Body of pancreas (tissue), 4 donors: Measurements from ENCODE around the gene ETS1.

Source experiments
- CTCF ChIP-seq, 7 experiments: fragments of 450-650 bp in 4 of 7; fragments of 200-600 bp in 3 of 7; sonication (generic) in 3 of 7; IDR thresholded peaks; one replicate each; pipeline ENCODE4 v1.5.1; 2016 to 2019; ENCODE audit warnings: antibody characterized with exemption in 7 of 7
- POLR2A ChIP-seq, 3 donors: fragments of 450-650 bp; IDR thresholded peaks; one replicate each; pipeline ENCODE4 v1.6.1; 2016; ENCODE audit warnings: antibody characterized with exemption in 3 of 3, mild to moderate bottlenecking in 2 of 3

DNA sequence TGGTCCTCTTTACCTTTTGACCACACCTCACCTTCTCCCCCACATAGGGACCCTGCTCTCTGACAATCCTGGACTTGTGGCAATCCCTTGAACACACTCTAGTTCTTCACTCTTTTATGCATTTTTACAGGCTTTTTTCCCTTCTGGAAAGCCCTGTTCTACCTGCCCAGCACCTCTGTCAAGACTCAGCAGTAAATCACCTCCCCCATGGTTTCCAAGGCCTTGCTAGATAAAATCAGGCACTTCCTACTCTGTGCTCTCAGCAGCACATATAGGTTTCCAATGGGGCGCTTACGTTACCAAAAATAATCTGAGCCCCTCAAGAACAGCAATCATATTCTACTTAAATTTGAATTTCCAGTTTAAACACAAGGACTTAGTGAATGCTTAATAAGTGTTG, 53.9 kb downstream of the ETS1 start:
- TF ChIP-seq CTCF (IDR thresholded peaks at IDR 0.05) (no peak), POLR2A (IDR thresholded peaks at IDR 0.05) (no peak)
